Measurements from ENCODE around the gene FAM131A. TPM values are rescaled to one million over a fixed set of nuclear protein-coding genes. Genes with fewer than 3 reads are reported as not detected.
"Not testable (repeated sequence)": the region's sequence is repeated elsewhere in the genome, so short reads cannot be mapped to it uniquely, and the experiment has no call there.

FAM131A gene
- total and polyA plus RNA-seq, 10 of the 15 experiments (the other 5 are each of a cell fraction or from before 2014, with no cell fraction given), result 0.31 to 4.5 (median 1.5) TPM

DNA sequence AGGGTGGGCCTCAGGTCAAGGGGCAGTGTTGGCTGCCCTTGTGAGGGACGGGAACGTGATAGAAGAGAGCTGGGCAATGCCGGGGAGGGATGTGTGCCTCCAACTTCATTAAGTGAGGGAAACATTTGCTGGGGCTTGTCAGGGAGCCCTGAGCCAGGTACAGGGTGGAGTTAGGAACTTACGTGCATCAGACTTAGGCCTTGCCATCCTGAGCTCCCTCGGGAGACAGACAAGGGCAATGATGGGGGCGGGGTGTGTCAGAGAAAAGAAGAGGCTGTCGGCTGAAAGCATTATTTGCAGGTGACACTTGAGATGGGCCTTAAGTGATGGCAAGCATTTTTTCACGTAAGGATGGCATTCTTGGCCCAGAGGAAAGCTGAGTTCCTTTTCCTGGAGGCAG, 1.6 kb downstream of the FAM131A start:
- H4K20me1 ChIP-seq (ENCODE audit: control insufficient read depth, insufficient read depth), result peaks cover 2% of the 10 kb centered on the region
- H3K4me1 ChIP-seq (ENCODE audit: control insufficient read depth, insufficient read depth, low read length), result peaks cover 11% of the 10 kb centered on the region
- no peak overlapping the region for H3K4me2 ChIP-seq (ENCODE audit: control insufficient read depth, insufficient read depth)
- DNase-seq (ENCODE audit: low read depth, low spot score) (no peak), ATAC-seq (no peak), FAIRE-seq (no peak)
- in situ Hi-C loops (cut with MboI) (no loop called here), intact Hi-C loops (cut with micrococcal nuclease; ENCODE audit: unreplicated experiment) (no loop called here)
- peaks cover 0 to 6% of the 10 kb centered on the region in 2 experiments; a peak in 2 of 4 replicates for H3K36me3 ChIP-seq (ENCODE audit: control insufficient read depth in 2 of 2, insufficient read depth in 2 of 2, low read length in 1 of 2)
- H3K9ac ChIP-seq (ENCODE audit: control insufficient read depth, insufficient read depth, low read length), result no peak overlapping the region
- no peak overlapping the region for H3K4me3 ChIP-seq
- H3K79me2 ChIP-seq (ENCODE audit: control insufficient read depth, insufficient read depth, low read length), result no peaks in the 10 kb centered on the region
- WGBS (ENCODE audit: insufficient coverage, insufficient replicate concordance, low lambda C conversion rate, missing lambda C conversion rate), result 72% methylated on average over 8 of the region's 8 CpGs
- ChIA-PET RAD21 (ENCODE audit: unreplicated experiment) (no interaction called here), POLR2A (no interaction called here), CTCF (interaction anchor here (1.7 kb wide), 1 partner anchor 15 kb away, joined by 4 read pairs; no protein-coding TSS in a partner anchor), SMC1A (ENCODE audit: uncharacterized antibody, unreplicated experiment) (no interaction called here)
- H3K27ac ChIP-seq (ENCODE audit: control insufficient read depth, insufficient read depth), result no peak overlapping the region
- BruUV-seq (replicated peaks), result no TSS peak
- no peak overlapping the region for H2AFZ ChIP-seq (ENCODE audit: control insufficient read depth, low read depth, low read length)
- H3K27me3 ChIP-seq (replicated peaks in 1 of 2; ENCODE audit: control insufficient read depth in 2 of 2, insufficient read depth in 2 of 2, low read length in 1 of 2), result no peaks in the 10 kb centered on the region
- TF ChIP-seq, protein P1, sequence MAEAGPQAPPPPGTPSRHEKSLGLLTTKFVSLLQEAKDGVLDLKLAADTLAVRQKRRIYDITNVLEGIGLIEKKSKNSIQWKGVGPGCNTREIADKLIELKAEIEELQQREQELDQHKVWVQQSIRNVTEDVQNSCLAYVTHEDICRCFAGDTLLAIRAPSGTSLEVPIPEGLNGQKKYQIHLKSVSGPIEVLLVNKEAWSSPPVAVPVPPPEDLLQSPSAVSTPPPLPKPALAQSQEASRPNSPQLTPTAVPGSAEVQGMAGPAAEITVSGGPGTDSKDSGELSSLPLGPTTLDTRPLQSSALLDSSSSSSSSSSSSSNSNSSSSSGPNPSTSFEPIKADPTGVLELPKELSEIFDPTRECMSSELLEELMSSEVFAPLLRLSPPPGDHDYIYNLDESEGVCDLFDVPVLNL (IDR thresholded peaks at IDR 0.05; ENCODE audit: low read depth, low read length), result no peak
- TF ChIP-seq, protein P2, sequence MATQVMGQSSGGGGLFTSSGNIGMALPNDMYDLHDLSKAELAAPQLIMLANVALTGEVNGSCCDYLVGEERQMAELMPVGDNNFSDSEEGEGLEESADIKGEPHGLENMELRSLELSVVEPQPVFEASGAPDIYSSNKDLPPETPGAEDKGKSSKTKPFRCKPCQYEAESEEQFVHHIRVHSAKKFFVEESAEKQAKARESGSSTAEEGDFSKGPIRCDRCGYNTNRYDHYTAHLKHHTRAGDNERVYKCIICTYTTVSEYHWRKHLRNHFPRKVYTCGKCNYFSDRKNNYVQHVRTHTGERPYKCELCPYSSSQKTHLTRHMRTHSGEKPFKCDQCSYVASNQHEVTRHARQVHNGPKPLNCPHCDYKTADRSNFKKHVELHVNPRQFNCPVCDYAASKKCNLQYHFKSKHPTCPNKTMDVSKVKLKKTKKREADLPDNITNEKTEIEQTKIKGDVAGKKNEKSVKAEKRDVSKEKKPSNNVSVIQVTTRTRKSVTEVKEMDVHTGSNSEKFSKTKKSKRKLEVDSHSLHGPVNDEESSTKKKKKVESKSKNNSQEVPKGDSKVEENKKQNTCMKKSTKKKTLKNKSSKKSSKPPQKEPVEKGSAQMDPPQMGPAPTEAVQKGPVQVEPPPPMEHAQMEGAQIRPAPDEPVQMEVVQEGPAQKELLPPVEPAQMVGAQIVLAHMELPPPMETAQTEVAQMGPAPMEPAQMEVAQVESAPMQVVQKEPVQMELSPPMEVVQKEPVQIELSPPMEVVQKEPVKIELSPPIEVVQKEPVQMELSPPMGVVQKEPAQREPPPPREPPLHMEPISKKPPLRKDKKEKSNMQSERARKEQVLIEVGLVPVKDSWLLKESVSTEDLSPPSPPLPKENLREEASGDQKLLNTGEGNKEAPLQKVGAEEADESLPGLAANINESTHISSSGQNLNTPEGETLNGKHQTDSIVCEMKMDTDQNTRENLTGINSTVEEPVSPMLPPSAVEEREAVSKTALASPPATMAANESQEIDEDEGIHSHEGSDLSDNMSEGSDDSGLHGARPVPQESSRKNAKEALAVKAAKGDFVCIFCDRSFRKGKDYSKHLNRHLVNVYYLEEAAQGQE (IDR thresholded peaks at IDR 0.05; ENCODE audit: low read depth, low read length), result no peak
- TF ChIP-seq SREBF1 (IDR thresholded peaks at IDR 0.05; ENCODE audit: low read length), result no peak
- no peak for TF ChIP-seq POLR2AphosphoS2 (IDR thresholded peaks at IDR 0.05; ENCODE audit: low read depth, low read length)
- TF ChIP-seq TCF7 (IDR thresholded peaks at IDR 0.05; ENCODE audit: borderline replicate concordance), result no peak
- TF ChIP-seq, protein P3, sequence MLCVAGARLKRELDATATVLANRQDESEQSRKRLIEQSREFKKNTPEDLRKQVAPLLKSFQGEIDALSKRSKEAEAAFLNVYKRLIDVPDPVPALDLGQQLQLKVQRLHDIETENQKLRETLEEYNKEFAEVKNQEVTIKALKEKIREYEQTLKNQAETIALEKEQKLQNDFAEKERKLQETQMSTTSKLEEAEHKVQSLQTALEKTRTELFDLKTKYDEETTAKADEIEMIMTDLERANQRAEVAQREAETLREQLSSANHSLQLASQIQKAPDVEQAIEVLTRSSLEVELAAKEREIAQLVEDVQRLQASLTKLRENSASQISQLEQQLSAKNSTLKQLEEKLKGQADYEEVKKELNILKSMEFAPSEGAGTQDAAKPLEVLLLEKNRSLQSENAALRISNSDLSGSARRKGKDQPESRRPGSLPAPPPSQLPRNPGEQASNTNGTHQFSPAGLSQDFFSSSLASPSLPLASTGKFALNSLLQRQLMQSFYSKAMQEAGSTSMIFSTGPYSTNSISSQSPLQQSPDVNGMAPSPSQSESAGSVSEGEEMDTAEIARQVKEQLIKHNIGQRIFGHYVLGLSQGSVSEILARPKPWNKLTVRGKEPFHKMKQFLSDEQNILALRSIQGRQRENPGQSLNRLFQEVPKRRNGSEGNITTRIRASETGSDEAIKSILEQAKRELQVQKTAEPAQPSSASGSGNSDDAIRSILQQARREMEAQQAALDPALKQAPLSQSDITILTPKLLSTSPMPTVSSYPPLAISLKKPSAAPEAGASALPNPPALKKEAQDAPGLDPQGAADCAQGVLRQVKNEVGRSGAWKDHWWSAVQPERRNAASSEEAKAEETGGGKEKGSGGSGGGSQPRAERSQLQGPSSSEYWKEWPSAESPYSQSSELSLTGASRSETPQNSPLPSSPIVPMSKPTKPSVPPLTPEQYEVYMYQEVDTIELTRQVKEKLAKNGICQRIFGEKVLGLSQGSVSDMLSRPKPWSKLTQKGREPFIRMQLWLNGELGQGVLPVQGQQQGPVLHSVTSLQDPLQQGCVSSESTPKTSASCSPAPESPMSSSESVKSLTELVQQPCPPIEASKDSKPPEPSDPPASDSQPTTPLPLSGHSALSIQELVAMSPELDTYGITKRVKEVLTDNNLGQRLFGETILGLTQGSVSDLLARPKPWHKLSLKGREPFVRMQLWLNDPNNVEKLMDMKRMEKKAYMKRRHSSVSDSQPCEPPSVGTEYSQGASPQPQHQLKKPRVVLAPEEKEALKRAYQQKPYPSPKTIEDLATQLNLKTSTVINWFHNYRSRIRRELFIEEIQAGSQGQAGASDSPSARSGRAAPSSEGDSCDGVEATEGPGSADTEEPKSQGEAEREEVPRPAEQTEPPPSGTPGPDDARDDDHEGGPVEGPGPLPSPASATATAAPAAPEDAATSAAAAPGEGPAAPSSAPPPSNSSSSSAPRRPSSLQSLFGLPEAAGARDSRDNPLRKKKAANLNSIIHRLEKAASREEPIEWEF (IDR thresholded peaks at IDR 0.05; ENCODE audit: insufficient replicate concordance, low read depth, low read length), result no peak
- H3K9me3 ChIP-seq (replicated peaks; ENCODE audit: control insufficient read depth, insufficient read depth, low read length), result no peaks in the 10 kb centered on the region

DNA sequence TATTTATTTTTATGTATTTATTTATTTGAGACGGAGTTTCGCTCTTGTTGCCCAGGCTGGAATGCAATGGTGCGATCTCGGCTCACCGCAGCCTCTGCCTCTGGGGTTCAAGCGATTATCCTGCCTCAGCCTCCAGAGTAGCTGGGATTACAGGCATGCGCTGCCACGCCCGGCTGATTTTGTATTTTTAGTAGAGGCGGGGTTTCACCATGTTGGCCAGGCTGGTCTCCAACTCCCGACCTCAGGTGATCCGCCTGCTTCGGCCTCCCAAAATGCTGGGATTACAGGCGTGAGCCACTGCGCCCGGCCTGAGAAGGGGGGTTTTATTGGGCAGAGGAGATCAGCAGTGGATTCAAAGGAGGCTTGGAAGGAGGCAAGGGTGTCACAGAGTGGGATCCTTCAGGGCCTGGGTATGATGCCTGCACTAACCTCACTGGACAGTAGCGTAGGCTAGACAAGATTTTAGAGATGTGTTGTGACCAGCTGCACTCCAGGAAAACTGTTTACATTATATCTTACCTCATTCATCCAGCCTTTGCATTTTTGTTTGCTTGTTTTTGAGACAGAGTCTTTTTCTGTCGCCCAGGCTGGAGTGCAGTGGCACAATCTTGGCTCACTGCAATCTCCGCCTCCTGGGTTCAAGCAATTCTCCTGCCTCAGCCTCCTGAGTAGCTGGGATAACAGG, 2.2 kb downstream of the FAM131A start:
- H3K4me3 ChIP-seq; intact Hi-C loops (cut with micrococcal nuclease; ENCODE audit: unreplicated experiment); DNase-seq (ENCODE audit: low read depth, low spot score); SMC1A ChIA-PET (ENCODE audit: uncharacterized antibody, unreplicated experiment); H2AFZ ChIP-seq (ENCODE audit: control insufficient read depth, low read depth, low read length); H4K20me1 ChIP-seq (ENCODE audit: control insufficient read depth, insufficient read depth); H3K9ac ChIP-seq (ENCODE audit: control insufficient read depth, insufficient read depth, low read length); POLR2A ChIA-PET; H3K36me3 ChIP-seq (ENCODE audit: control insufficient read depth in 2 of 2, insufficient read depth in 2 of 2, low read length in 1 of 2); H3K79me2 ChIP-seq (ENCODE audit: control insufficient read depth, insufficient read depth, low read length); ATAC-seq; H3K27ac ChIP-seq (ENCODE audit: control insufficient read depth, insufficient read depth); H3K4me2 ChIP-seq (ENCODE audit: control insufficient read depth, insufficient read depth); BruUV-seq (replicated peaks); in situ Hi-C loops (cut with MboI); H3K27me3 ChIP-seq (replicated peaks in 1 of 2; ENCODE audit: control insufficient read depth in 2 of 2, insufficient read depth in 2 of 2, low read length in 1 of 2); RAD21 ChIA-PET (ENCODE audit: unreplicated experiment); FAIRE-seq; H3K9me3 ChIP-seq (replicated peaks; ENCODE audit: control insufficient read depth, insufficient read depth, low read length): not testable (repeated sequence)
- 91% methylated on average over 19 of the region's 19 CpGs for WGBS (ENCODE audit: insufficient coverage, insufficient replicate concordance, low lambda C conversion rate, missing lambda C conversion rate)
- CTCF ChIA-PET, result interaction anchor here (1.7 kb wide), 1 partner anchor 14 kb away, joined by 4 read pairs; no protein-coding TSS in a partner anchor
- peaks cover 11% of the 10 kb centered on the region for H3K4me1 ChIP-seq (ENCODE audit: control insufficient read depth, insufficient read depth, low read length)
